ENCODE data around the gene TTLL10. TPM values are rescaled to one million over a fixed set of nuclear protein-coding genes. Genes with fewer than 3 reads are reported as not detected.

TTLL10 gene
- polyA plus RNA-seq, 1 experiment = not detected

DNA sequence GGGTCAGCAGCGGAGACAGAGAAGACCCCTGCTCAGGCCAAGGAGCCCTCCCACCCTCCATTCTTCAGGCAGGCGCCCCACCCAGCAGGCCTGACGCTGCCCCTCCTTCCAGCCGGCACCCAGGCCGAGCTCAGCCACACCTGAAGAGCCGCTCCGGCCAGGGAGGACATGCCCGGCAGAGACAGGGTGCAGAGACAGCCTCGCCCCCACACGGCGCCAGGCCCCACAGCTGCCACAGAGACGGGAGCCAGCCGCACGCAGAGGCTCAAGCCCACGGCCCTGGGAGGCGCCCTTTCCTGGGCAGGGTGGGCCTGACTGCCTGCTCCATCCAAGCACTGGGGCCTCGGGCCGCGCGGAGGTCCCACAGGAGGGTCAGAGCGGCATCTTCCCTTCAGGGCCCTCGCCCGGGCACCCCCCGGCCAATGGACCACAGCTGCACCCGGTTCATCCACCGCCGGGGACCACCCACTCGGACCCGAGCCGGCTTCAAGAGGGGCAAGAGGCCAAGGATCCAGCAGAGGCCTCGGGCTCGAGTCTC lies 5.2 kb downstream of the TTLL10 start:
- CTCF ChIA-PET = no interaction called here
- H3K9me3 ChIP-seq (ENCODE audit: control insufficient read depth, insufficient read depth, low read length) = peaks cover 12% of the 10 kb centered on the region
- TF ChIP-seq, protein P1, sequence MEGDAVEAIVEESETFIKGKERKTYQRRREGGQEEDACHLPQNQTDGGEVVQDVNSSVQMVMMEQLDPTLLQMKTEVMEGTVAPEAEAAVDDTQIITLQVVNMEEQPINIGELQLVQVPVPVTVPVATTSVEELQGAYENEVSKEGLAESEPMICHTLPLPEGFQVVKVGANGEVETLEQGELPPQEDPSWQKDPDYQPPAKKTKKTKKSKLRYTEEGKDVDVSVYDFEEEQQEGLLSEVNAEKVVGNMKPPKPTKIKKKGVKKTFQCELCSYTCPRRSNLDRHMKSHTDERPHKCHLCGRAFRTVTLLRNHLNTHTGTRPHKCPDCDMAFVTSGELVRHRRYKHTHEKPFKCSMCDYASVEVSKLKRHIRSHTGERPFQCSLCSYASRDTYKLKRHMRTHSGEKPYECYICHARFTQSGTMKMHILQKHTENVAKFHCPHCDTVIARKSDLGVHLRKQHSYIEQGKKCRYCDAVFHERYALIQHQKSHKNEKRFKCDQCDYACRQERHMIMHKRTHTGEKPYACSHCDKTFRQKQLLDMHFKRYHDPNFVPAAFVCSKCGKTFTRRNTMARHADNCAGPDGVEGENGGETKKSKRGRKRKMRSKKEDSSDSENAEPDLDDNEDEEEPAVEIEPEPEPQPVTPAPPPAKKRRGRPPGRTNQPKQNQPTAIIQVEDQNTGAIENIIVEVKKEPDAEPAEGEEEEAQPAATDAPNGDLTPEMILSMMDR (IDR thresholded peaks at IDR 0.05; ENCODE audit: low read depth, low read length) = no peak
- H3K4me3 ChIP-seq (ENCODE audit: low read depth, low read length) = no peak overlapping the region
- no peak for DNase-seq (ENCODE audit: low read depth, low spot score)
- no peak overlapping the region for H3K27ac ChIP-seq (ENCODE audit: low read depth, low read length)
- H3K27me3 ChIP-seq (ENCODE audit: control insufficient read depth, insufficient read depth, low read length) = peaks cover 38% of the 10 kb centered on the region
- POLR2A ChIA-PET = no interaction called here

DNA sequence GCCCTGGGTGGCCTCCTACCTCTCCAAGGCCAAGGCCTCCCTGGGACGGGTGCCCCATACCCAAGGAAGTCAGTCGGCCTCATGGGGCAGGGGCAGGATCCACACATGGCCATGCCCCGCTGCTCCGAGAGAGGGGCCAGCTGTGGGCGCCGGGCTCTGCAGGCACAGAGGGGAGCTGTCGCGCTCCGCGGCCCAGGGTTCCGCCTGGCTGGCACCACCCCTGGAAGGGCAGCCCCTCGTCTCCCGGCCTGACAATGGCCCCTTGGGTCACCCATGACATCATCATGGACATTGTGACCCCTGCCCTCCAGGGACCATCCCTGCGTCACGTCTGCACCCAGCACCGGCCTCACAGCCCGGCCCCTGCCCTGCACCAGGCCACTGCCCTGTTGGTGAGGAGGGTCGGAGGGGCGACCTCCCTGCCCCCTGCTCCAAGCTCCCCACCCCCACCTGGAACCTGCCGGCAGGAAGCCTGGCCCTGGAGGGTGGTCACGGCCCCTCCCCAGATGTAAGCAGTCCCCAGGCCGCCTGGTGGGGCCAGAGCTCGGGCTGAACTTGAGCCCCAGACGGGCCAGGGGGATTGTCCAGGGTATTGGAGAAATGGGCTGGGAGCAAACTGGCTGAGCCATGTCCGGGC lies 5.8 kb downstream of the TTLL10 start:
- DNase-seq (ENCODE audit: low read depth, low spot score) = no peak
- POLR2A ChIA-PET = no interaction called here
- TF ChIP-seq, protein P1 (IDR thresholded peaks at IDR 0.05; ENCODE audit: low read depth, low read length) = no peak

DNA sequence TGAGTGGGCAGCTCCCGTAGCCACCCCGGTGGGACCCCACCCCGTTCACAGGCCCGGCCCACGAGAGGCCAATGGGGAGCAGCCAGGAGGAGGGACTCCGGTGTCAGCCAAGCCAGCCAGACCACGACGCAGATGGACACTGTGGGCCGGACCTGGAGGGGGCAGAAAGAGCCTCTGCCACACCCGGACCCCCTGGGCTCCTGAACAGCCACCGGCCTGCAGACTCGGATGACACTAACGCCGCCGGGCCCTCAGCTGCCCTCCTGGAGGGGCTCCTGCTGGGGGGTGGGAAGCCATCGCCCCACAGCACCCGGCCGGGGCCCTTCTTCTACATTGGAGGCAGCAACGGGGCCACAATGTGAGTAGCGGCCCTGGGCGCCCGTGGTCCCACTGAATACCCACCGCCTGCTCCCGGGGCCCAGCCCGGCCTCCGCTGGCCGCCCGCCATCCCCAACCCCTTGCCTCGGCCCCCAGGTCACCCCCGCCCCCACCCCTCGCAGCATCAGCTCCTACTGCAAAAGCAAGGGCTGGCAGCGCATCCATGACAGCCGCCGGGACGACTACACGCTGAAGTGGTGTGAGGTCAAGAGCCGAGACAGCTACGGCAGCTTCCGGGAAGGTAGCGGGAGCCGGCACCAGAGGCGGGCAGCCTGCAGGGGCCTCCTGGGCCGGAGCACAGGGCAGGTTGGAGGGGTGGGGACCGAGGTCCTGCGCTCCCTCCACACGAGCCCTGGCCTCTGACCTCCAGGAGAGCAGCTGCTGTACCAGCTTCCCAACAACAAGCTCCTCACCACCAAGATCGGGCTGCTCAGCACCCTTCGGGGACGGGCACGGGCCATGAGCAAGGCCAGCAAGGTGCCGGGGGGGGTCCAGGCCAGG lies 6.5 kb downstream of the TTLL10 start:
- no peak for DNase-seq (ENCODE audit: low read depth, low spot score)
- ChIA-PET POLR2A (interaction anchor here (0.8 kb wide), 1 partner anchor 195 kb away, joined by 3 read pairs; the partner anchor contains the start of gene AURKAIP1), CTCF (no interaction called here)
- Histone ChIP-seq H3K27me3 (ENCODE audit: control insufficient read depth, insufficient read depth, low read length) (peaks cover 28% of the 10 kb centered on the region), H3K9me3 (ENCODE audit: control insufficient read depth, insufficient read depth, low read length) (peaks cover 16% of the 10 kb centered on the region), H3K27ac (ENCODE audit: low read depth, low read length) (no peak overlapping the region), H3K4me3 (ENCODE audit: low read depth, low read length) (no peak overlapping the region)
- TF ChIP-seq, protein P1 (IDR thresholded peaks at IDR 0.05; ENCODE audit: low read depth, low read length) = no peak

More for the DNA sequence above, 5.8 kb downstream of the TTLL10 start:
- peaks cover 33% of the 10 kb centered on the region for H3K27me3 ChIP-seq (ENCODE audit: control insufficient read depth, insufficient read depth, low read length)
- peaks cover 12% of the 10 kb centered on the region for H3K9me3 ChIP-seq (ENCODE audit: control insufficient read depth, insufficient read depth, low read length)
- CTCF ChIA-PET = no interaction called here
- no peak overlapping the region for H3K27ac ChIP-seq (ENCODE audit: low read depth, low read length)
- no peak overlapping the region for H3K4me3 ChIP-seq (ENCODE audit: low read depth, low read length)

DNA sequence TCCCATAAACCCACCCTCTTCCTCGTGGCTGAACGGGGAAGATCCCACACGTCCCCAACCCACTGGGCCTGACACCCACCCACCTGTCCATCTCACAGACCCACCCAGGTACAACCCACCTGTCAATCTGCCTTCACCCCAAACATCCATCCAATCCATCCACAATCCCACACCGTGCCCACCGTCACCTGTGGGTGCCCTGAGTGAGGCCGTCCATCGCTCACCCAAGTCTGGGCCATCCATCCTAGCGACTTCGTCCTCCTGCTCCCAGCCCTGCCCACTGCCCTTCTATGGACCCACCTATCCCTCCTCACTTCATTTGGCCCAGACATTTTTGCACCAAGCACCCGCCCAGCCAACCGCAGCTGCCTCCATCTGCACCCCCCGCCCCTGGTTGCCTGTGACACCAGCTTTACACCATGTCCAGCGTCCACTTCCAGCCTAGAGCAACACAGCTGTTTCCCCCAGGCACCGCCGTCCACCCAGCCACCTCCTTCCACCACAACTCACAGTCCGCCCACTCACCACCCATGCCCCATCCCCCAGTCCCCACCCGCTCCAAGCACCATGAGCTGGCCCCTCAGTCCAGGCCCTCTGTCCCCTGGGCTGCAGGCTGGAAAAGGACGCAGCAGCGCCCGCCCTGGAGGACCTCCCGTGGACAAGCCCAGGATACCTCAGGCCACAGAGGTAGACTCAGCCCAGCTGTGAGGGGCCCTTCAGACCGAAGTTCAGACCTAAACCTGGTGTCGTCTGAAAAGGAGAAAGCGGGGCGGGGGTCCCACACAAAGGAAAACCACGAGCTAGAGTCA lies 7.7 kb downstream of the TTLL10 start:
- no peak overlapping the region for H3K27ac ChIP-seq (ENCODE audit: low read depth, low read length)
- no peak overlapping the region for H3K4me3 ChIP-seq (ENCODE audit: low read depth, low read length)
- DNase-seq (ENCODE audit: low read depth, low spot score) = no peak
- TF ChIP-seq, protein P1 (IDR thresholded peaks at IDR 0.05; ENCODE audit: low read depth, low read length) = no peak
- peaks cover 17% of the 10 kb centered on the region for H3K27me3 ChIP-seq (ENCODE audit: control insufficient read depth, insufficient read depth, low read length)
- ChIA-PET POLR2A (no interaction called here), CTCF (no interaction called here)
- peaks cover 10% of the 10 kb centered on the region; the same call in 1 of the 2 replicates for H3K9me3 ChIP-seq (ENCODE audit: control insufficient read depth, insufficient read depth, low read length)
